Mucosa of rectum (tissue), 2 donors: ENCODE measurements around the gene AGPAT4.
A peak's percentile ranks its signal among the peaks of the same experiment; 100 is the strongest.

Experiments
- H3K27ac ChIP-seq, 2 donors: one replicate each; pipeline ENCODE4 v1.7.0; 2013; ENCODE audit warnings: inconsistent platforms in 2 of 2, low read depth in 2 of 2, low read length in 2 of 2
- H3K27me3 ChIP-seq, 2 donors: one replicate each; pipeline ENCODE4 v1.7.0; 2013; ENCODE audit warnings: low read length in 2 of 2; ENCODE audit not compliant: control insufficient read depth in 2 of 2, insufficient read depth in 2 of 2
- H3K36me3 ChIP-seq, 2 donors: one replicate each; pipeline ENCODE4 v1.7.0; 2013; ENCODE audit warnings: low read length in 2 of 2; ENCODE audit not compliant: control insufficient read depth in 2 of 2, insufficient read depth in 2 of 2
- H3K4me1 ChIP-seq, 2 donors: one replicate each; pipeline ENCODE4 v1.7.0; 2013; ENCODE audit warnings: low read length in 2 of 2, mild to moderate bottlenecking in 1 of 2; ENCODE audit not compliant: control insufficient read depth in 2 of 2, insufficient read depth in 2 of 2
- H3K4me3 ChIP-seq, 2 donors: one replicate each; pipeline ENCODE4 v1.7.0; 2013; ENCODE audit warnings: low read length in 2 of 2
- H3K9ac ChIP-seq, 2 donors: one replicate each; pipeline ENCODE4 v1.7.0; 2013; ENCODE audit warnings: low read length in 2 of 2, low read depth in 1 of 2, mild to moderate bottlenecking in 1 of 2
- H3K9me3 ChIP-seq, 2 donors: one replicate each; pipeline ENCODE4 v1.7.0; 2013; ENCODE audit warnings: low read length in 2 of 2; ENCODE audit not compliant: control insufficient read depth in 2 of 2
- donor health status: healthy.
- donor health status: Normal muscosa, but diverticular disease.

Gene AGPAT4

DNA sequence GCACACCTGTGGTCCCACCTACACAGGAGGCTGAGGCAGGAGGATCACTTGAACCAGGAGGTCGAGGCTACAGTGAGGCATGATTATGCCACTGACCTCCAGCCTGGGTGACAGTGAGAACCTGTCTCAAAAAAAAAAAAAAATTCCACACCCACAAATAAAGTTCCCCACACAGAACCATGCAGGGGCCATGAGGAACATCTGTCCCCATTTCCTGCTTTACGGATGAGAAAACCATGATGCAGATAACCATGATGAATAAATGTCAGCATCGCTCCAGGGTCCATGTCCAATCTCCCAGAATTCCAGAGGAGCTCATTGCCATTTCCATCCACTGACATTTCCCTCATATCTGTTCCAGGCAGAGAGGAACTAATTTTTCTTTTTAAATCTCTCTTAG is 16.9 kb upstream of the AGPAT4 start:
- Histone ChIP-seq H3K4me1 (no peaks in the 10 kb centered on the region), H3K9me3 (no peaks in the 10 kb centered on the region), H3K9ac (no peak overlapping the region), H3K27ac (no peak overlapping the region), H3K27me3 (no peaks in the 10 kb centered on the region), H3K4me3 (no peak overlapping the region), H3K36me3 (no peaks in the 10 kb centered on the region)

DNA sequence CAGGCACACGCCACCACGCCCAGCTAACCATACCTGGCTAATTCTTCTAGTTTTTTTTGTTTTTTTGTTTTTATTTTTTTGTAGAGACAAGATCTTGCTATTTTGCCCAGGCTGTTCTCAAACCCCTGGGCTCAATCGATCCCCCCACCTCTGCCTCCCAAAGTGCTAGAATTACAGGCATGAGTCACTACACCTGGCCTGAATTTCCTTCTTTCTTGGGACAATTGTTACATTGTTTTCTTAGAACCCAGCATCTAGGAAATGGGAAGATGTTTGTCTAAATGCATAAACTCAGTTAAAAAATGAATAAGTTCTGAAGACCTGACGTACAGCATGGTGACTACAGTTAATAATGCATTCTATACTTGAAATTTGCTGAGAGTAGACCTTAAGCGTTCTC is 10.8 kb upstream of the AGPAT4 start:
- Histone ChIP-seq H3K4me1 (no peaks in the 10 kb centered on the region), H3K36me3 (no peaks in the 10 kb centered on the region), H3K4me3 (no peak overlapping the region), H3K9me3 (no peaks in the 10 kb centered on the region), H3K27me3 (no peaks in the 10 kb centered on the region), H3K9ac (no peak overlapping the region), H3K27ac (no peak overlapping the region)

DNA sequence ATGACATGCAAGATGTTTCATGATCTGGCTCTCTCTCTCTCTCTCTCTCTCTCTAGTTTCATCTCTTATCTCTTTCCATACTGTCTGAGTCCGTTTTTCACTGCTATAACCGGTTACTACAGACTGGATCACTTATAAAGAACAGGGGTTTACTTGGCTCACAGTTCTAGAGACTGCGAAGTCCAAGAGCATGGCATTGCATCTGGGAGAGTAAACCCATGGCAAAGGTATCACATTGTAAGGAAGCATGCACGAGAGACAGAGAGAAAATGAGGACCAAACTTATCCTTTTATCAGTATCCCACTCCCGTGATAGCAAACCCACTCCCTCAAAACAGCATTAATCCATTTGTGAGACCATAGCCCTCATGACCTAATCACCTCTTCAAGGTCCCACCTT is 7.2 kb upstream of the AGPAT4 start:
- Histone ChIP-seq H3K4me1 (no peaks in the 10 kb centered on the region), H3K4me3 (no peak overlapping the region), H3K36me3 (no peaks in the 10 kb centered on the region), H3K9me3 (no peaks in the 10 kb centered on the region), H3K27me3 (no peaks in the 10 kb centered on the region), H3K27ac (no peak overlapping the region), H3K9ac (no peak overlapping the region)

DNA sequence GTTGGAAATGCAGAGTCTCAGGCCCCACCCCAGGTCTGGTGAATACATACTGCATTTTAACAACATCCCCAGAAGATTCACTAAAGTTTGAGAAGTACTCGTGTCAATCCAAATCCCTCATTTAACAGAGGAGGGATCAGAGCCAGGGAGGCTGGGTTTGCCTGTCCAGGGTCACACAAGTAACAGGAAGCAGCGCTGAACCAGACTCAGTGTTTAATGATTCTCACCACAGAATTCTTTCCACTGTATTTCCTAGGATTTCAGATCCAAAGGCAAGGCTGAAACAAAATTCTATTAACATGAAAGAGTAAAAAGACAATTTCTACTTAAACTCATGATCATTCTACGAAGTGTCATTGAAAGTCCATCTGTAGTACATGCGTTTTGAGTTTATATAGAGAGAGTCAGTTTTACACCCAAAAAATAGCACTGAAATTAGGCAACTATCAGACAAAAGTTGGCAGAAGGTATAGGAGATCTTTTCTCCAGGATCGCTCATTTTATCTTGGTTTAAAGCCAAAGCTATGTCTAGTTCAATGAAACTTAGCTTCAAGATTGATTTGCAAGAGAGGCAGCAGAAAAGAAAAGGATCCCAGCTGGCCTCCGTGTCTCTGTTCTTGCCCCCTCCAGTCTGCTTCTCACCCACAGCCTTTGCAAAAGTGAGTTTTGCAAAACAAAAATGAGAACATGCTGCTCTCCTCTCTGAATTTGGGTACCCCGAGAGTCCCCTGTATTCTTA is 6.0 kb upstream of the AGPAT4 start:
- Histone ChIP-seq H3K27ac (no peak overlapping the region), H3K9ac (no peak overlapping the region), H3K4me1 (no peaks in the 10 kb centered on the region), H3K36me3 (no peaks in the 10 kb centered on the region), H3K27me3 (no peaks in the 10 kb centered on the region), H3K4me3 (no peak overlapping the region), H3K9me3 (no peaks in the 10 kb centered on the region)

DNA sequence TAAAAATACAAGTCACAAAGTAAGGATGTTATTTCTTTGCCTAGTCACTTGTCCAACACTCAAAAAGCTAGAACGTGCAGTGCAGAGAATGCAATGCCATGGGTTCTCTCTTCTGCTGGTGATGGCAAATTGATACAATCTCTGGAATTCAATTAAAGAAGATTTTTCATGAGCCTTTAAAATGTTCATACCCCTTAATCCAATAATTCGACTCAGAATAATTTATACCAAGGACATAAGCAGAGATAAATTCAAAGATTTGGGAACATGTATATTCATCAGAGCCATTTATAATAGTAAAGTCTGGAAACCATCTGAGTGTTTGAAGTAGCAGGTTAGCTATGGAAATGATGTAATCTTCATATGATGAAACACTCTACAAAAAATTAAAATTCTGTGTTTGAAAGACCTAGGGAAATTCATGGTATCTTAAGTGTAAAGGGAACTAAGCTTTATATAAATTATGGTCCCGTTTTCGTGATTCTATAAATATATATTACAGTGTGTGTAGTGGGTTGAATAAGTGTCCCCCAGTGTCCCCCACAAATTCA is 2.8 kb upstream of the AGPAT4 start:
- Histone ChIP-seq H3K36me3 (no peaks in the 10 kb centered on the region), H3K27ac (no peak overlapping the region), H3K9ac (no peak overlapping the region), H3K27me3 (no peaks in the 10 kb centered on the region), H3K4me3 (no peak overlapping the region), H3K4me1 (peaks cover 0 to 18% of the 10 kb centered on the region in 2 donors), H3K9me3 (no peaks in the 10 kb centered on the region)

DNA sequence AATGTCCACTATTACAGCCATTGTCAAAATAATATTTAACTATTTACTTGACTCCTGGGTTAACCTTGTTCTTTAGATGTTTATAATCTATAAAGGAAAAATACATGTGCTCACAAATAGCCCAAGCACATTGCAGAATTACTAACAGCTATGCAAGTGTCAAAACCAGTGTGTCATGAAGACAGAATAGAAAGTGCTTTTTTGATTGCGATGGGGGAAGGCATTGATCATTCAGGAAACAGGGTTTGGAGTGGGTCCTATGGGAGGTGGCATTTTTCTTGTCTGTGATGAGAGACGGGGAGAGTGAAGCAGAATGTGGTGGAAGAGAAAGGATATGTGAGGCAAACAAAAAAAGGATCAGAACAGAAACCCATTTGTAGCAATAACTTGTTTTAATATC is 1.0 kb upstream of the AGPAT4 start:
- H3K9ac ChIP-seq, result no peak overlapping the region
- no peak overlapping the region for H3K4me3 ChIP-seq
- H3K9me3 ChIP-seq, result no peaks in the 10 kb centered on the region
- H3K36me3 ChIP-seq, result no peaks in the 10 kb centered on the region
- H3K27ac ChIP-seq, result no peak overlapping the region
- peaks cover 0 to 25% of the 10 kb centered on the region in 2 donors for H3K4me1 ChIP-seq
- H3K27me3 ChIP-seq, result no peaks in the 10 kb centered on the region

DNA sequence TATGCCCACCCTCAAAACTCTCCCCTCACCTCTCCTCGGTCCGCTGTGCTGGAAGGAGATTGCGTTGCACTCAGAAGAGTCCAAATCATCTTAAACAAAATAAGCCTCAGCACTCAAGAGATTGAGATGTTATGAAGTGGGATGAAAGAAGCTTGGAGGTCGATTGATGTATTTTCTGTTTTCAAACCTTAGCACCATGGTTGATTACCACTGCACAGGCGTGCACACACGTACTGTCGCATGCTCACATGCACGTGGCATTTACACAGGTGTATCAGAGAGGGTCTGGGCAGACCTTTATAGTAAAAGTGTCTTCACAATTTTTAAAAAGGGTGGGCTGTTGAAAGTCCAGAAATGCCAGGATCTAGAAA is 612 bp upstream of the AGPAT4 start:
- H3K27ac ChIP-seq, result peak overlapping the region; percentile 45 to 75
- H3K4me1 ChIP-seq, result peaks cover 0 to 25% of the 10 kb centered on the region in 2 donors
- H3K9ac ChIP-seq, result peak overlapping the region; percentile 48 to 68
- H3K36me3 ChIP-seq, result no peaks in the 10 kb centered on the region
- H3K4me3 ChIP-seq, result peak overlapping the region; percentile 68 to 75
- no peaks in the 10 kb centered on the region for H3K27me3 ChIP-seq
- H3K9me3 ChIP-seq, result no peaks in the 10 kb centered on the region

DNA sequence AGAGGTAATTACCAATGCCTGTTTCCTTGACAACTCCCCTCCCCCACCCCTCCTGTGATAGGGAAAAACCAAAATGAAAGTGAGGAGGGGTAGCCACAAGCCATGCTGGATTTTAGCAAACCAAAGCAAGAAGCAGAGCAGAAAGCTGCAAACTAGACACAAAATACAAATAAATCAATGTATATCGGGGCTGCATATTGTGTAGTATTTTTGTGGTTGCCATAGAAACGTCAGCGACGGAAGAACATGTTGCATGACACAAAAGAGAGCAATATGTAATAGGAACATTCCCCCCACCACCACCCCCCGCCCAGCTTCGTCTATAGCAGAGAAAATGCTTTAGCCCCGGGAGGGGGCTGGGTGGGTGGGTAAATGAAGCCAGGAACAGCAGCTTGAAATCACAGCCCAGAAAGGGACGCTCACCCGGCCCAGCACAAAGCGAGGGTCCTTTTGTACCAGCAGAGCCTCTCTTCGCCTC is 548 bp downstream of the AGPAT4 start:
- Histone ChIP-seq H3K9me3 (no peaks in the 10 kb centered on the region), H3K27me3 (no peaks in the 10 kb centered on the region), H3K27ac (no peak overlapping the region), H3K4me3 (peak overlapping the region; percentile 68 to 75), H3K4me1 (peaks cover 0 to 25% of the 10 kb centered on the region in 2 donors), H3K36me3 (no peaks in the 10 kb centered on the region), H3K9ac (peak overlapping the region in 1 of 2 donors; percentile 36)

DNA sequence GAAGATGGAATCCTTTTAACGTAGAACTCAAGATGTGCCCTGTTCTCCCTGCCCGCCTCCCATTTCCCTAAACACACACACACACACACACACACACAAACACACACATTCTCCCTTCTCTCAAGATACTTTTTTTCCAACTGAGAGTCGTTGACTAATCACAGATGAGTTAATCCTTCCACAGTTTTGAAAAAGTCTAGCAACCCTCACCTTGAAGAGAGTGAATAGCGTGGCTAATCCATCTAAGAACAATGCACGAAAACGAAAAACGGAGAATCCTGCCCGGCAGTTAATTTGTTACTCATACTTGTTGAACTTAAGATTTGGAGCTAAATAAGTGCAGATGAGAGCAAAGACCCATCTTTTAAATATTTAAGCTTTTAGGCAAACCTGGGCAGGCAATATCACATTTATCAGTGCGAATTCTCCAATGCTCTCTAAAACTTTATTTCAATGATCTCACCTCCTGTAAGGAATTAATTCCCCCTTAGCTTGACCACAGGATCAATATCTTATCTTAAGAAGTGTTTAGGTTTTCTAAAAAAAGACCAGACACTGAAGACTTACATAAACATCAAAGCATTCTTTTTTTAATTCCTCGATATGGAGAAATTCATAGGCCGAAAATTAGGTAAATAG is 1.1 kb downstream of the AGPAT4 start:
- Histone ChIP-seq H3K36me3 (no peaks in the 10 kb centered on the region), H3K27ac (no peak overlapping the region), H3K9me3 (no peaks in the 10 kb centered on the region), H3K4me3 (peak overlapping the region; percentile 68 to 75), H3K9ac (peak overlapping the region in 1 of 2 donors; percentile 36), H3K27me3 (no peaks in the 10 kb centered on the region), H3K4me1 (peaks cover 0 to 25% of the 10 kb centered on the region in 2 donors)

DNA sequence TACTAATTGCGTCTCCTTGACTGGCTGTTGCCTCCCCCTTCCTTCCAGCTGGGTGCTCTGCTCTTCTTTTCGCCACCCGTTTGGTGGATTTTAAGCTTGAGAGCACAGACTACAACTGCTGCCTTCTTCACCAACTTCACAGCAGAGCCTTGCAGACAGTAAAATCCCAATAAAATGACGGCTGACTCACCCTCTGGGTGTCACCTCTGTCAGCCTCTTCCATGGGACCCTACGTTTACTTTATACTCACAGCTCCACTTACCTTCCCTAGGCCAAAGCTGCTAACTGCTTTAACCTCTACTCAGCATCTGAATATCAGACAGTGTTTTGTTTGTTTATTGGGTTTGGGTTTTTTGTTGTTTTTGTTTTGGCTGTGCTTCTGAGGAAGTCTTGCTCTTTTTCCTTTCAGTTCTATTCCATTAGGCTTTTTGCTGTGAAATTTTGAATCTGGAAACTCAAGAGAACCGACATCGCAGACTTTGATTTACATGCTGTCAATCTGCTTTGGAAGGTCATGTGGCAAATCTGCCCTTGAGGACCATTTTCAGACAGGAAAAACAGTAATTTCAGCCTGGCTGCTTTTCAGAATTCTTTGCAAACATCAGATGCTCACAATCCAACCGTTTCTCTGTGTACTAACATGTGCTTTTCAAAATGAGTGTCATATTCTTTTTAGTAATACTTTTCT is 2.4 kb downstream of the AGPAT4 start:
- no peak overlapping the region for H3K4me3 ChIP-seq
- H3K9ac ChIP-seq, result no peak overlapping the region
- no peaks in the 10 kb centered on the region for H3K27me3 ChIP-seq
- H3K36me3 ChIP-seq, result no peaks in the 10 kb centered on the region
- H3K27ac ChIP-seq, result peak overlapping the region in 1 of 2 donors; percentile 43
- H3K9me3 ChIP-seq, result no peaks in the 10 kb centered on the region
- H3K4me1 ChIP-seq, result peaks cover 0 to 25% of the 10 kb centered on the region in 2 donors
